OCI-M2 (cell line): ENCODE measurements around the gene MICOS13.
A peak's percentile ranks its signal among the peaks of the same experiment; 100 is the strongest.
"Not testable (repeated sequence)": the region's sequence is repeated elsewhere in the genome, so short reads cannot be mapped to it uniquely, and the experiment has no call there.

Experiments used
- DNase-seq: peaks from one replicate; lab custom pipeline; 2025; ENCODE audit not compliant: unreplicated experiment; lab: John Stamatoyannopoulos, UW

The MICOS13 gene, protein sequence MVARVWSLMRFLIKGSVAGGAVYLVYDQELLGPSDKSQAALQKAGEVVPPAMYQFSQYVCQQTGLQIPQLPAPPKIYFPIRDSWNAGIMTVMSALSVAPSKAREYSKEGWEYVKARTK

DNA sequence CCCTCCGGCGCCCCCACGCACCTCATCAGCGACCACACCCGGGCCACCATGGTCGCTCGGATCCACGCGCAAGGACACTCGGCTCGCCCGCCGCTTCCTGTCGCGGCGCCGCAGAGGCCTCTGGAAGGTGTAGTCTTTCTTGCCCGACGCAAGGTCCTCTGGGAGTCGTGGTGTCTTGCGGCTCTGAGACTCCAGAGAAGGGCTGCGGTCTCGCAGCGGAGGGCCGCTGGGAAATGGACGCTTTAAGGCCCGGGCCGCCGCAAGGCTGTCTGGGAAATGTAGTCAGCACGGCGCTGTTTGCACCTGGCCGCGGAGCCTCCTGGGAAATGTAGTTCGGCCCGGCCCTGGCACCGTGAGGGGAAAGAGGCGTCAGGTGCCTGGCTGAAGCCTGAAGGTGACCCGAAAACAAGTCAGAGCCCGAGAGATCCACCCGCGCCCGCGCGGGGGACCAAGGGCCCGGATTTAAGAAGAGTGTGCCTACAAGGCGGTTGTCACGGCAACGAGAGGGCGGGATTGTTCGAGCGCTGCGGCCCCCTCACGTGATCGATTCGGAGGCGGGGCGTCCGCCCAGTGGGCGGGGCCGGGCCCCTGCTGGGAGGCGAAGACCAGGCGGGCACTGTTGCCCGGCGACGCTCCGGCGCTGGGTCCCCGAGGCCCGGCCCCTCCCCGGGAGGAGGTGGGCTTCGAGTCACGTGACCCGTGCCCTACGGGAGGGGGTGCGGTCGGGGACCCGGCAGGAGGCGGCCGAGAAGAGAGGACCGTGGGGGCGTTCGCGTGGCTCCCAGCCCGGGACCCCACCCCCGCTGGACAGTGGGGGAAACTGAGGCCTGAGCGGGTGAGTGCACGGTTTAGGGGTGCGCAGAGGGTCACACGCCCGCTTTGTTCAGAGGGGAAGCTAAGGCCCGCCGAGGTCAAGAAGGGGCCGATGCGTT is at the start of gene MICOS13, which contains the start of gene HSD11B1L:
TSS of gene MICOS13 (minus strand) at position 80 of the 932 bp plus-strand sequence. CDS start at position 50, 30 bp downstream.
TSS of gene HSD11B1L (plus strand) at position 591 of the 932 bp plus-strand sequence. CDS start 3,806 bp downstream, outside the sequence.
- DNase-seq = peak; percentile 87

DNA sequence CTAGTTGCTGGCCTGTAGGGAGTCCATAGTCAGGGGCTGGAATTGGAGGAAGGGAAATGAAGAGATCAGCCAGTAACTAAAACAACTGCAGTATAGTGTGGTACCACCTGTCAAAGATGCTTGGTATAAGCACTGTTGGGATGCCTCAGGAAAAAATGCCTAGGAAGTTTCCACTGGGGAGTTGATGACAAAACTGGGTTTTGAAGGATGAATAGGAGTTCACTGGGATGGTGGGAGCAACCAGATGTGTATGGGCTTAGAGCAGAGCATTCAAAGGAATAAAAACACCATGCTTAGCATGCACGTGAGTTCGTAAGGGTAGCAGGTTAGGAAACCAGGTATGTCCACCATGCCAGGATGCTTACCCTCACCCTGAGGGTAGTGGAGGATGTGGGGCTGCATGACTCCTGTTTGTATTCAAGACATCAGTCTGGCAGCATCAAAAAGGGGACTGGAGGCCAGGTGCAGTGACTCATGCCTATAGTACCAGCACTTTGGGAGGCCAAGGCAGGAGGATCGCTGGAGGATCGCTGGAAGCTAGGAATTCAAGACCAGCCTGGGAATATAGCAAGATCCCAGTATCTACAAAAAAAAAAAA is 47.2 kb upstream of the MICOS13 start:
- no peak for DNase-seq

DNA sequence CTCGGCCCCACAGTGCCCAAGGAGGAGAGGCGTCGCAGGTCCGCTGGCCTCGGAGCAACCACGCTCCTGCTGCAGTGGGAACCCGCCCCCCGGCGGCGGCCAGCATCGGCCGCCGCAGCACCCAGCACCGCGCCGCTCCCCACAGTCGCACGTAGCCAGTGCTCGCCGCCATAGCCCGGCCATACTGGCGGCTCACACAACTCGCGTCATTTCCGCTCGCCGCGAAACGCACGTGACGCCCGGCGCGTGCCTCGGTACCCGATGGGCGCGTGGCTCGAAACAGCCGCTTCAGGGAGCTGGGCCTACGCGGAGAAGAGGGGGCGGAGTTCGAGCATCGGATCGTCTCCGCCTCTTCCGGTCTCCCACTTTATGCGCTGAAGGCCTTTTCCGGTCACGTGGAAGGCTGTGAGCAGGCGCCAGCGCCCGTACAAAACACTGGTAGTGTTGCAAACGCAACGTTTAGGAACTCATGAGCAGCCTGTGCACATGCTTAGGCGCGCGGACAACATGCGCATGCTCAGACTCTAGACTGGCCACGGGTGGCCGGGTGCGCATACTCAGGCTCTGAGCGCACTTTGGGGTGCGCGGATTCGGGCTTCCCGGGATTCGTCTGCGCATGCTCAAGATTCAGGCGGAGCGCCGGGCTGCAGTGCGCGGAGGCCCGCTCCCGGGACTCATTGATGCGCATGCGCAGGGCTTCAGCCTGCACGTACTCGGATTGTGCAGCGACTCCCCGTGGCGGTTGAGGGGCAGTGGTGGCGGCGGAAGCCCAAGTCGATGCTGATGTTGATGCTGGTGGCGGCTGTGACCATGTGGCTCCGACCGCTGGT is 39.9 kb upstream of the MICOS13 start, which contains the start of the genes CATSPERD and LONP1:
TSS of gene CATSPERD (plus strand) at position 677 of the 830 bp plus-strand sequence. CDS start at position 778, 101 bp downstream.
TSS of gene LONP1 (minus strand) at position 186 of the 830 bp plus-strand sequence. CDS start at position 172, 14 bp downstream.
- peak; percentile 75 for DNase-seq

DNA sequence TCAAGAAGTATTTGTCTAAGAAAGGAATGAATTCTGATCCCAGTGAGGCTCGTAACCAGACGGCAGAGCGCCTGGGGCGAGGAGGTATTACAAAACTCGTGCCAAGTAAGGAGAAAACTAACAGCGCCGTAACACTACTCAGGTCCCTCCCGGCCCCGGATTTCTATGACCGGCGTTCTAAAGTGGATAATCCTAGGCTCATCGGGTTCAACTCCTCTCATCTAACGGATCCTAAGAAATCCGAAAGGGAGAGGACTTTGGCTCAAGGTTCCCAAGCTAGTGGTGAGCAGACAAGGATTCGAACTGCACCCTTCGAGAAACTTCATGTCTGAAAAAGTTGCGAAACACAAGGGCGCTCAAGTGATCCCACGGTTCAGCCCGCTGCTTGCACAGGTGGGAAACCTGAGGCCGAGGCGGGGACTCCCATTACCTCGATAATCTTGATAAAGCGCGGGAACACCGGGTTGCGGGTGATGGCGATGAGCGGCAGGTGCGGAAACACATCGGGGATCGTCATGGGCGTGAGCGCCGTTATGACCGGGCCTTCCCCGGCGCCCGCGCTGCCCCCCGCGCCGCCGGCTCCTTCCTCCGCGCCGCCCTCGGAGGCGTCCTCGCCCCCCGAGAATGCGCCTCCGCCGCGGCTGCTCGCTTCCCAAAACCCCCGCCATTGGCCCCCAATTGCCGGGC is 39.1 kb upstream of the MICOS13 start:
- no peak for DNase-seq

DNA sequence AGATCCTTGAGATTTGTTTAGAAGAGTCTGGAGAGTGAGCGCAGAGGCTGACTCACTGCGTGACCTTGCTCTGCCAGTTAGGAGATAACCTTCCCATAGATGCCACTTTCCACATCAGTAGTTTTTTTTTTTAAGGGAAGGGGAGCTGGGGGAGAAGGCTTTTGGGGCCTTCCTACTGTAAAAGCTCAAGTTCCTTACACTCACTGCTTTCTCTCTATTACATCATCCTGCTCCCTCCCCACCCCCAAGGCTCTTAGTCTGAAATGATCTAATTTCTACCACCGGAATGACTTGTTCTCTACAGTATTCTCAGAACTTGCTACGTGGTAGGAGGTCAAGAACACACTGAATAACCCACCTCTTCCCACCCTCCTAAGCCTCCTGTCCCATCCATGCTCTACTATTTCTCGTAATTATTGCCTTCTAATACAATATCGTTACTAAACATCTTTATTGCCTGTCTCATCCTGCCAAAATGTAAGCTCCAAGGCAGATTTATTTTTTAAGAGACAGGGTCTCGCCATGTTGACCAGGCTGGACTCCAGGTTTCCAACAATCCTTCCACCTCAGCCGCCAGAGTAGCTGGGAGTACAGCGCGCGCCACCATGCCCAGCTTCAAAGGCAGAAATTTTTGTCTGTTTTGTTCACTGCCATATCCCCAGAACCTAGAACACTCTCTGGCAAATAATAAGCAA is 38.4 kb upstream of the MICOS13 start:
- no peak for DNase-seq

DNA sequence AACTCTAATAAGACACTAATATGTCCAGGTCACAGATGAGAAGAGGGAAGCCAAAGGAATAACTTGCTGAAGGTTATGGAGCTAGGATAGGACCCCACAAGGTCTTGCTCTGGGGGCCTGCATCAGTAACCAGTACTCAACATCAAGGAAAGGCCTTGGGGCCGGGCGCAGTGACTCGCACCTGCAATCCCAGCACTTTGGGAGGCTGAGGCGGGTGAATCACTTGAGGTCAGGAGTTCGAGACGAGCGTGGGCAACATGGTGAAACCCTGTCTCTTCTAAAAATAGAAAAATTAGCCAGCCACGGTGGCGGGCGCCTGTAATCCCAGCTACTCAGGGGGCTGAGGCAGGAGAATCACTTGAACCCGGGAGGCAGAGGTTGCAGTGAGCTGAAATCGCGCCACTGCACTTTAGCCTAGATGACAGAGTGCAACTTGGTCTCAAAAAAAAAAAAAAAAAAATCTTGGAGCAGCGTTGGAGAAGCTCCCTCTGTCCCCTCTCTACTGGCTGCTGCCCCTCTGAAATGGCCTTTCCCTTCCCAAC is 37.8 kb upstream of the MICOS13 start:
- no peak for DNase-seq

DNA sequence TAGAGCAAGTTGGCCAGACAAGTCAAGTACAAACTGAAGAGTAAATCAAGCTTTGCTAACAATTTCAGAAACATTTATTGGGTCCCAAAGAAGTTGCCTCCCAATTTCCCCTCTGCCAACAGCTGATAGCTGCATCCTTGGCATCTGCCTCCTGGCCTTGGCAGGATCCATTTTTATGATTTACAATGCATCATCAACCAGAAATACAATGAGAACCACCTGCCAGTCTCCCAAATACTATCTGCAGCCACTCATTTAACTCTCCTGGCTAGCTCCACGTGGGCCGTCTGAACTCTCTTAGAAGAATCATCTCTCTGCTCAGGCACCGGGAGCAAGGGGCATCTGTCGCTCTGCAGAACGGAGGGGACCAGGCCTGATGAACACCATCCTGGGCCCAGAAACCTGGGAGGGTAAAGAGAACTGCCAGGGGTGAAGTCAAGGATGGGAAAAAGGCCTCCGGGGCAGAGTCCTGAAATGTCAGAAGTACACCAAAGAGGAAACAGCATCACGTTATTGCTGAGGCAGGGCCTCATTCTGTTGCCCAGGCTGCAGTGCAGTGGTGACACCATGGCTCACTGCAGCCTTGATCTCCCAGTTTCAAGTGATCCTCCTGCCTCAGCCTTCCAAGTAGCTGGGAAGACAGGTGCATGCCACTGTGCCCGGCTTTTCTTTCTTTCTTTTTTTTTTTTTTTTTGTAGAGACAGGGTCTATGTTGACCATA is 37.1 kb upstream of the MICOS13 start:
- no peak for DNase-seq

DNA sequence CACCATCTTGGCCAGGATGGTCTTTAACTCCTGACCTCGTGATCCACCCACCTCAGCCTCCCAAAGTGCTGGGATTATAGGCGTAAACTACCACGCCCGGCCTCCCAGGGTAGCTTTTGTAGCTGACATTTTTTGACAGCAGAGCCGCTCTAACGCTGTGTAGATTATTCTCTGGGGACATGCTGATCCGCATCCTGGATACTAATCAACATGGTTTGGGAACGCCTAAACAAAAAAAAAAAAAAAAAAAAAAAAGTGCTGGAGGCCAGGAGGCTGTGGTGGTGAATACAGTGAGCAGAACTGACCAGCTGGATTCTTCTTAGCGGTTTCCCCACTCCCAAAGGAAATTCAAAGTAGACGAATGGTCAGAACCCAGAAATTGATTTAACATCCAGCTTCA is 34.5 kb upstream of the MICOS13 start:
- no peak for DNase-seq

DNA sequence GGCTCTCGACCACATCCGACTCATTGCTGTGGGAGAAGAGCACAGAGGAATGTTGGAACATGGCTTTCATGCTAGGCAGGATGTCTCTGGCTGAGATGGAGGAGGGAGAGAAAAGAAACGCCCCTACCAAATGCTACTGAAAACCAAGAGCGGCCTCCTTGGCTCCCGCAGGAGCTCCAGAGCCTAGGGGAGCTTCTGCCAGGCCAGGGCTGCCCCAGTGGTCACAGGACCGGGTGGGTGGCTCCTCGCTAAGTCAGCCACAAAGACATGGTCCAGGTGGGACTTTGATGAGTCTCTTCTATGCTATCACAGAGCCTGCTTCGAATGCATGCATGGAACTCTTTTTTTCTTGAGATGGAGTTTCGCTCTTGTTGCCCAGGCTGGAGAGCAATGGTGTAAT is 32.9 kb upstream of the MICOS13 start:
- no peak for DNase-seq

DNA sequence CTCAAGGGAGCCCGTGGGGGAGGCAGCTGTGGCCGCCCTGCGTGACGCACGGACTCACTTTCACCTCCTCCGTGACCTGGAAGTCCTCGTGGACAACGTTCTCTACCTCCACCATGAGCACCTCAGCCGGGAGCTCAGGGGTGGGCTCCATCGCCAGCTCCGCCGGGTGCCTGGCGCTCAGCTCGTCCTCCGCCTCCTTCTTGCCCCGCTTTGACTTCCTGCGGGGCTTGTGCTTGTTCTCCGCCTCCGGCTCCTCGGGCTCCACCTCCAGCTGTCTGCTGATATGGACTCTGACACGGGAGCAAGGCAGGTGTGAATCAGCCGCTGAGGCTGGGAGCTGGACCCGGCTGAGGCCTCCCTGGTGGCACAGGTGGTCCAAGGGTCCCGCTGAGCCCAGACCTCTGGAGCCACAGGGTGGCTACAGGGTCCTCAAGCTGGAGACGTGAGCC is 31.4 kb upstream of the MICOS13 start:
- DNase-seq = no peak

DNA sequence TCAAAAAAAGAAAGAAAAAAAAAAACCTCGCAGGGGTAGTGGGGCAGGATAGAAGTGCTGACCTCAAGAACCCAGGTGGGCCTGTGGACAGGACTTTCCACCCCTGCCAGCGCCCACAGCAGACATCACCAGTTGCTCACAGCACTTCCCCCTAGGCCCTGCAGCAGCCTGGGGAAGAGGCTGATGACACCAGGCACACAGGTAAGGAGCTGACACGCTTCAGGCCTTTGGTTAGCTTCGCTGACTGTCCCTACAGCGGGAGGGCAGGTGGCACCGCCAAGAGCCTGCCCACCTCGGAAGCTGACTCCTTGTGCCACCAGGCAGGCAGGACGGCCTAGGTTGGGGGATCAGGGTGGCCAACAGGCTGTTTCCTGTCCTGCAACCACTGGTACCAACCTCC is 30.7 kb upstream of the MICOS13 start:
- no peak for DNase-seq

DNA sequence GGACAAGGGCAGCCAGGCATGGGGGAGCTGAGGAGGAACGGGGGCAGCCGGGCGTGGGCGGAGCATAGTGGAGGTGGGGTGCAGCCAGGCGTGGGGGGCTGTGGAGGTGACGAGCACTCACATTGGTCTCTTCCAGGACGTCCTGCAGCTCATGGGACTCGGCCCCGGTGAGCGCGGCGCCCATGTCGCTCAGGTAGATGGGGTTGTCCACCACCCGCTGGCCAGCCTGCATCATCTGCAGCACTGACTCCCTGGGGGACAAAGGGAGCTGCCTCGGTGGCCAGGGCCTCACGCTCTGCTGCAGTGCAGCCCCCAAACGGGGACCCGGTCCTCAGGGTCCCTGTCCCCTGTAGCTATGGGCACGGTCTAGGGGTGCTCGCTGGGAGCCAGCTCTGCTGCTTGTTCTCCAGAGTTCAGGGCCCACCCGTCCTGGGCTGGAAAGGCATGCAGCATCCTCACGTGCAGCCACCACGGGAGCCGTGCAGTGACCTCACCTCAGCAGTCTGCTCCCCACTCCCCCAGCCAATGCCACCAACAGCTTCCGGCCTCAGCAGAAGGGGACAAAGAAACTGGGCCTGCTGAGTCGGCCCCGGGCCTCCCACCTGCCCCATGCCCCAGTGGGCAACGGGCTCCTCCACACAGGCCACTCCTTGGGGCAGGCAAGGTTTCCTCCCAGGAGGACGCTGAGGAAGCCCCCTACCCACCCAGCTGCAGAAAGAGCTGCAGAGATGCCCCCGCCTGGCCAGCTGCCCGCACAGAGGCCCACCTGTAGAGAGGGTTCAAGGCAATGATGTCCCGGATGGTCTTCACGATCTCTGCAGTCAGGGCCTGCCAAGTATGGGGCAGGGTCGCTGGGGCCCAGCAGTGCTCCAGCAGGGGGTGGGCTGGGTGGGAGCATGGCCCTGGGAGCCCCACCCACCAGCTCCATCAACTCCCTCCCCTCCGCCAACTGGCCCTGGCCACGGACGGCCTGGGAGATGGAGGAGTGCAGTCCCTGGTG is 27.6 kb upstream of the MICOS13 start:
- DNase-seq = no peak

DNA sequence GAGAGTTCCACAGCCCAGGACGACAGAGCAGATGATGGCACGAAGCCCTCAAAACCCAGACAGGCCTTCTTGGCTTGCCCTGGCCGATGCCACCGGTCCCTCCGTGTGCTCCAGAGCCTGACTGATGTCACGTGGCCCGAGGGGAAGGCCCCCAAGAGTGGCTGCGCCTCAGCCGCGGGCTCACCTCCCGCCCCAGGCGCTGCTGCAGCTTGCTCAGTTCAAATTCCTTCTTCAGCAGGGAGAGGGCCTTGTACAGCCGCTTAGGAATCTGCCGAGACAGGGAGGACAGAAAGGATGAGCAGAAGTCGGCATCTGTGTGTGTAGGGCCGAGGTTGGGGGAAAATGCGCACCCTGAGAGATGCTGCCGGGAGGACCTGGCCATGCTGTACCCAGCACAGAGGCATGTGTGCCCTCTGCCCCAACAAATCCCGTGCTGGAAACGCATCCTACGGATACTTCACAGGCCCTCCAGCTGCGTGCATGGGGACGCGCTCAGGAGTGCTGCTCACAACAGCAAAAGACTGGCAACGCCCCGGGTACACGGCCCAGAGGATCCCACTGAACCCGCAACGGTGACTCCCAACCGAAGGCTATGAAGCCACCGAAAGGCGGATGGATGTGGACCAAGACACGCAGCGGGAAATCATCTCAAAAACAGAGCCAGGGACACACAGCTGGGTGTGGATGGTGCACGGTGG is 26.7 kb upstream of the MICOS13 start:
- DNase-seq = no peak

DNA sequence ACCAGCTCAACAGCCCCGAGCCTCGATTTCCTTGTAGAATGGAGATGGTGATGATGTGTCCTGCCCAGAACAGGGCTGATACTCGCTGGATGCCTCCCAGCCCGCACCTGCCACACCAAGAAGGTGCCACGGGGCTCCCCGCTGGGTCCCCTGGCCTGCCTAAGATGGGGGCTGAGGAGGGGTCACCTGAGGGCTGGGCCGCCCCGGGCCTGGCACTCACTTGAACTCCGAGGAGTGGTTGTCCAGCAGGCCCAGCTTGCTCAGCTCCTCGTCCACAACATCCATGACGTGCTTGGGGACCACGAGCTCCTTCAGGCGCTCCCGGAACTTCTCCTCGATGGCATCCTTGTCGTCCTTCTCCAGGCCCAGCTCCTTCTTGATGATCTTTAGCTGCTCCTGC is 25.2 kb upstream of the MICOS13 start:
- no peak for DNase-seq

DNA sequence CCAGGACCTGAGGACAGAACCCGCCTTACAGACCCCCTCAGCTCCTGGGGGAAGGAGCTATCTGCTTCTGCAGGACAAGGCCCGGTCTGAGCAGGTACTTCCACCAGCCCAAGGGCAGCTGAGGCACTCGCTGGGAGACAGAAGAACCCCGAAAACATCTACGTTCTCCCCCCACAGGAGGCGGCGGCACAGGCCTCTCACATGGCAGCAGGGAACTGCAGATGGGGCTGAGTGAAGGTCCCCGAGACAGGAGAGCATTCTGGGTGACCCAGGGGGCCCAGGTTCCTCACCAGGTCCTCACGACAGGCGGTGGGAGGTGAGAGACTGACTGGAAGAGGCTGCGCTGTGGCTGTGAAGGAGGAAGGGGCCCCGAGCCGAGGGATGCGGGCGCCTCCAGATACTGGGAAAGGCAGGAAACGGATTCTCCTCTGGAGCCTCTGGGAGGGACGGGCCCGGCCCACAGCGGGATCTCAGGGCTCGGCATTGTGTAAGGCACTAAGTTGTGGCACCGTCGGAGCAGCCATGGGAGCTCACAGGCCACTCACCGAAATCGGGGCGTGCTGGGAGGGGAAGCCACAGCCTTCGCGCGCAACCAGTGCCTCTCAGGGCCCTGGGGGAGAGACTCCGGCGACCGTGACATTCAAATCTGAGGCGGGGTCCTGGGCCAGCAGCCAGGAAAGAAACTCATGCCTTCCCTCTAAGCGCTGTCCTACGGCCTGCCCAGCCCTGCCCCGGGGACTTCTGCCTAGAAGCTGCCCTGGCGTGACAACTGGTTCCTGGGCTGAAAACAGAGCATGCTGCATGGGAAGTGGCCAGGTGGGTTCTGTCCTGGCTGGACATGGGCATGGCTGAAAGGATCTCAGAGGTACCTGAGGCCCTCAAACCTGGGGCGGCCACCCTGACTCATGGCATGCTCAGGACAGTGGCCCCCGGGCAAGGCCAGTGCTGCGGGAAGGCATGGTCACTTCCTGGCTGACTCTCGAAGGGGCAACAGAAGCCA is 23.8 kb upstream of the MICOS13 start:
- no peak for DNase-seq

DNA sequence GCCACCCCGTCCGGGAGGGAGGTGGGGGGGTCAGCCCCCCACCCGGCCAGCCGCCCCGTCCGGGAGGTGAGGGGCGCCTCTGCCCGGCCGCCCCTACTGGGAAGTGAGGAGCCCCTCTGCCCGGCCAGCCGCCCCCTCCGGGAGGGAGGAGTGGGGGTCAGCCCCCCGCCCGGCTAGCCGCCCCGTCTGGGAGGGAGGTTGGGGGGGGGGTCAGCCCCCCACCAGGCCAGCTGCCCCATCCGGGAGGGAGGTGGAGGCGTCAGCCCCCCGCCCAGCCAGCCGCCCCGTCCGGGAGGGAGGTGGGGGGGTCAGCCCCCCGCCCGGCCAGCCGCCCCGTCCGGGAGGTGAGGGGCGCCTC is 21.7 kb upstream of the MICOS13 start:
- not testable (repeated sequence) for DNase-seq
